NCI-H526 treated with DMSO at 0.1 percent for 48 hours (cell line): ENCODE results near the gene KLK2.
A peak's percentile ranks its signal among the peaks of the same experiment; 100 is the strongest.

Experiments
- DNase-seq: peaks from one replicate; lab custom pipeline; 2025; lab: John Stamatoyannopoulos, UW

KLK2 gene

GRCh38 chr19:50850738-50851137 is 22.5 kb upstream of the KLK2 start:
- no peak for DNase-seq

- no peak for DNase-seq
These were observed 21.6 kb upstream of the KLK2 start for GRCh38 chr19:50851620-50852019.

GRCh38 chr19:50854636-50855410 is 18.4 kb upstream of the KLK2 start, which contains the start of gene KLK3:
Gene KLK3 (plus strand): TSS chr19:50854915. CDS start chr19:50854956, 41 bp downstream.
- DNase-seq: no peak

DNA sequence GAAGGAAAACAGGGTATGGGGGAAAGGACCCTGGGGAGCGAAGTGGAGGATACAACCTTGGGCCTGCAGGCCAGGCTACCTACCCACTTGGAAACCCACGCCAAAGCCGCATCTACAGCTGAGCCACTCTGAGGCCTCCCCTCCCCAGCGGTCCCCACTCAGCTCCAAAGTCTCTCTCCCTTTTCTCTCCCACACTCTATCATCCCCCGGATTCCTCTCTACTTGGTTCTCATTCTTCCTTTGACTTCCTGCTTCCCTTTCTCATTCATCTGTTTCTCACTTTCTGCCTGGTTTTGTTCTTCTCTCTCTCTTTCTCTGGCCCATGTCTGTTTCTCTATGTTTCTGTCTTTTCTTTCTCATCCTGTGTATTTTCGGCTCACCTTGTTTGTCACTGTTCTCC is 15.9 kb upstream of the KLK2 start:
- DNase-seq: no peak

- peak; percentile 11 for DNase-seq
These were observed 14.4 kb upstream of the KLK2 start for GRCh38 chr19:50858886-50859285.

GRCh38 chr19:50859849-50860248 is 13.4 kb upstream of the KLK2 start:
- no peak for DNase-seq

DNA sequence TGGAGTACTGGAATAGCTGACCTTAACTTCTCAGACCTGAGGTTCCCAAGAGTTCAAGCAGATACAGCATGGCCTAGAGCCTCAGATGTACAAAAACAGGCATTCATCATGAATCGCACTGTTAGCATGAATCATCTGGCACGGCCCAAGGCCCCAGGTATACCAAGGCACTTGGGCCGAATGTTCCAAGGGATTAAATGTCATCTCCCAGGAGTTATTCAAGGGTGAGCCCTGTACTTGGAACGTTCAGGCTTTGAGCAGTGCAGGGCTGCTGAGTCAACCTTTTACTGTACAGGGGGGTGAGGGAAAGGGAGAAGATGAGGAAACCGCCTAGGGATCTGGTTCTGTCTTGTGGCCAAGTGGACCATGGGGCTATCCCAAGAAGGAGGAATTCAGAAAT is 12.2 kb upstream of the KLK2 start:
- DNase-seq: no peak

DNA sequence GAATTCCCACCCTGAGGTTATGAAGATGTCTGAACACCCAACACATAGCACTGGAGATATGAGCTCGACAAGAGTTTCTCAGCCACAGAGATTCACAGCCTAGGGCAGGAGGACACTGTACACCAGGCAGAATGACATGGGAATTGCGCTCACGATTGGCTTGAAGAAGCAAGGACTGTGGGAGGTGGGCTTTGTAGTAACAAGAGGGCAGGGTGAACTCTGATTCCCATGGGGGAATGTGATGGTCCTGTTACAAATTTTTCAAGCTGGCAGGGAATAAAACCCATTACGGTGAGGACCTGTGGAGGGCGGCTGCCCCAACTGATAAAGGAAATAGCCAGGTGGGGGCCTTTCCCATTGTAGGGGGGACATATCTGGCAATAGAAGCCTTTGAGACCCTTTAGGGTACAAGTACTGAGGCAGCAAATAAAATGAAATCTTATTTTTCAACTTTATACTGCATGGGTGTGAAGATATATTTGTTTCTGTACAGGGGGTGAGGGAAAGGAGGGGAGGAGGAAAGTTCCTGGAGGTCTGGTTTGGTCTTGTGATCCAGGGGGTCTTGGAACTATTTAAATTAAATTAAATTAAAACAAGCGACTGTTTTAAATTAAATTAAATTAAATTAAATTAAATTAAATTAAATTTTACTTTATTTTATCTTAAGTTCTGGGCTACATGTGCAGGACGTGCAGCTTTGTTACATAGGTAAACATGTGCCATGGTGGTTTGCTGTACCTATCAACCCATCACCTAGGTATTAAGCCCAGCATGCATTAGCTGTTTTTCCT is 11.5 kb upstream of the KLK2 start:
- no peak for DNase-seq

DNA sequence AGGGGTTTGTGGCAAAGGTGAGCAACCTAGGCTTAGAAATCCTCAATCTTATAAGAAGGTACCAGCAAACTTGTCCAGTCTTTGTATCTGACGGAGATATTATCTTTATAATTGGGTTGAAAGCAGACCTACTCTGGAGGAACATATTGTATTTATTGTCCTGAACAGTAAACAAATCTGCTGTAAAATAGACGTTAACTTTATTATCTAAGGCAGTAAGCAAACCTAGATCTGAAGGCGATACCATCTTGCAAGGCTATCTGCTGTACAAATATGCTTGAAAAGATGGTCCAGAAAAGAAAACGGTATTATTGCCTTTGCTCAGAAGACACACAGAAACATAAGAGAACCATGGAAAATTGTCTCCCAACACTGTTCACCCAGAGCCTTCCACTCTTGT is 3.8 kb upstream of the KLK2 start:
- DNase-seq: no peak

DNA sequence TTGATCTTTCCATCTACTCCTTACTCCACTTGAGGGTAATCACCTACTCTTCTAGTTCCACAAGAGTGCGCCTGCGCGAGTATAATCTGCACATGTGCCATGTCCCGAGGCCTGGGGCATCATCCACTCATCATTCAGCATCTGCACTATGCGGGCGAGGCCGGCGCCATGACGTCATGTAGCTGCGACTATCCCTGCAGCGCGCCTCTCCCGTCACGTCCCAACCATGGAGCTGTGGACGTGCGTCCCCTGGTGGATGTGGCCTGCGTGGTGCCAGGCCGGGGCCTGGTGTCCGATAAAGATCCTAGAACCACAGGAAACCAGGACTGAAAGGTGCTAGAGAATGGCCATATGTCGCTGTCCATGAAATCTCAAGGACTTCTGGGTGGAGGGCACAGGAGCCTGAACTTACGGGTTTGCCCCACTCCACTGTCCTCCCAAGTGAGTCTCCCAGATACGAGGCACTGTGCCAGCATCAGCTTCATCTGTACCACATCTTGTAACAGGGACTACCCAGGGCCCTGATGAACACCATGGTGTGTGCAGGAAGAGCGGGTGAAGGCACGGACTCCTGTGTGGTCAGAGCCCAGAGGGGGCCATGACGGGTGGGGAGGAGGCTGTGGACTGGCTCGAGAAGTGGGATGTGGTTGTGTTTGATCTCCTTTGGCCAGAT is 2.7 kb upstream of the KLK2 start:
- peak; percentile 64 for DNase-seq

- DNase-seq: no peak
These were observed 972 bp downstream of the KLK2 start for GRCh38 chr19:50874211-50874610.

DNA sequence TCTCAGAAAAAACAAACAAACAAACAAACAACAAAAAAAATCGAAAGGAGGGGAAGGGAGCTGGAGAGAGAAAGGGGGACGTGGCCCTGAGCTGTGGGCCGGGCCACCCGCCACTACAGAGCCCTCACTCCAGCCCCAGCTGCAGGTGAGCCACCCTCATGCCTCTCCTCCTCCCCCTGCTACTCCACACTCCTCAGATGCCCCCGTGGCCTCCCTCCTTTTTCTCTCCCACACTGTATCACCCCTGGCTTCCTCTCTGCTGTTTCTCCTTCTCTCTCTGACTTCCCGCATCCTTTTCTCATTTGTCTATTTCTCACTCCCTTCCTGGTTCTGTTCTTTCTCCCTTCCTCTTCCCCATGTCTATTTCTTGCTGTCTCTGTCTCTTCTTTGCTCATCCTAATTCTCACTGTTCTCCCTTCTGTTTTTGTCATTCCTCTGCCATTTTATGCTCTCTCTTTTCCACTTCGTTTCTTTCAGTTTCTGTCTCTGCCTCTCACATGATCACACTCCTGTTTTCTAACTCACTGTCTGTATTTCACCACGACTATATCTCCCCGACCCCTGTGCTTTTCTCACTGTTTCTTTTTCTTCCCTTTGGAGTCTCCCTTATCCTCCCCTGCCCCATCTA is 2.7 kb downstream of the KLK2 start:
- DNase-seq: no peak

DNA sequence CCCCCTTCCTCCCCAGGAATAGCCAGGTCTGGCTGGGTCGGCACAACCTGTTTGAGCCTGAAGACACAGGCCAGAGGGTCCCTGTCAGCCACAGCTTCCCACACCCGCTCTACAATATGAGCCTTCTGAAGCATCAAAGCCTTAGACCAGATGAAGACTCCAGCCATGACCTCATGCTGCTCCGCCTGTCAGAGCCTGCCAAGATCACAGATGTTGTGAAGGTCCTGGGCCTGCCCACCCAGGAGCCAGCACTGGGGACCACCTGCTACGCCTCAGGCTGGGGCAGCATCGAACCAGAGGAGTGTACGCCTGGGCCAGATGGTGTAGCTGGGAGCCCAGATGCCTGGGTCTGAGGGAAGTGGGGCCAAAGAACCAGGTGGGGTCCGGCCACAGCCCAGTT is 3.2 kb downstream of the KLK2 start:
- no peak for DNase-seq

GRCh38 chr19:50877338-50877737 is 4.1 kb downstream of the KLK2 start:
- DNase-seq: no peak

- DNase-seq: no peak
These were observed 5.6 kb downstream of the KLK2 start for GRCh38 chr19:50878851-50879250.

- no peak for DNase-seq
These were observed 7.0 kb downstream of the KLK2 start for GRCh38 chr19:50880241-50880640.

DNA sequence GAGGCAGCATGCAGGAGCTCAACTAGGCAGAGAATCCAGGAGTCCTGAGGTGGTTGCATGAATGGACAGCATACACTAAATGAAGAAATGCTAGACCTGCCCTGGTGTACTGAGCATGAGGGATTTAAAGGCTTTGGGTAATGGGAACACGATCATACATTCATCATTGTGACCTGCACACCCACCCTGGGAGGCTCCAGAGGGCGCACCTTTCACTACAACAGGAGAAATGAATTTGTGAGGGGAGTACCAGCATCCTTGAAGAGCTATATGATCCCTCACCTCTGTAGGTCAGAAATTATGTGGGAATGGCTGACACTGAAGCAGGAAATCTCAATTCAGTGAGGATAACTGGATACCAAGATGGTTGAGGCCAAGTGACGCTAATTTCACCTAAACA is 8.9 kb downstream of the KLK2 start:
- DNase-seq: no peak

- DNase-seq: no peak
These were observed 16.4 kb downstream of the KLK2 start for GRCh38 chr19:50889638-50890037.

DNA sequence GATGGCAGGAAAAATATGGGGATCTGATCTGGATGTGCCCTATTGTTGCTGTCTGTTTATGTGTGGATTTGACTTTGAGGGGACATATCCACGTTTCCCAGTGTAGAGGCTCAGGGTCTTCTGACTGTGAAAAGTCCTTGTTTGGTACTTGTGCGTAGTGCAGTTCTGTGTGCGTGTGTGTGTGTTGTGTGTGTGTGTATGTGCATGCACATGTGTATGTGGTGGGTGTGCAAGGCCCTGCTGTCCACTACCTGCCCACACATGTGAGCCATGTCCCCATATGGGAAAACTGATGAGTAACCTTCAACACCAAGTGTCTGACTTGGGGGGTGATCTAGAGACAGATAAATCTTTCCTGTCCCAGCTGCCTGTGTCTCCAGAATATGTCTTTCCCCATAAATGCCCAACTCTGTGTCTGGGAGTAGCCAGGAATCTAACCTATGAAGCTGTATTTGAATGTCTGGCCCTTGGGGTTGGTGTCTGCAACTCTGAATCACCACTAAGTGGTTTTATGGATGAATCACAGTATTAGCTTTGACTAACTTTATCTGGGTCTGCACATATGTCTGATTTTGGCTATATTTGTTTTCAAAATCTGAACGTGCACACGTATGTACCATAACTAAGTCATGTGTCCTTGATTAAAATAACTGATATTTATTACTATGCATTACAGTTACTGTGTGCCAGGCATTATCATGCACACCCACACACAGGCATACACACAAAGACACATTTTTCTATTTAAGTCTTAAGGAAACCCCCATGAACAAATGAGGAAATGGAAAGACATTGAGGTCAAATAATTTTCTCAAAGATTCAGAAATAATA is 17.4 kb downstream of the KLK2 start:
- no peak for DNase-seq

- no peak for DNase-seq
These were observed 18.0 kb downstream of the KLK2 start for GRCh38 chr19:50891253-50891625.

DNA sequence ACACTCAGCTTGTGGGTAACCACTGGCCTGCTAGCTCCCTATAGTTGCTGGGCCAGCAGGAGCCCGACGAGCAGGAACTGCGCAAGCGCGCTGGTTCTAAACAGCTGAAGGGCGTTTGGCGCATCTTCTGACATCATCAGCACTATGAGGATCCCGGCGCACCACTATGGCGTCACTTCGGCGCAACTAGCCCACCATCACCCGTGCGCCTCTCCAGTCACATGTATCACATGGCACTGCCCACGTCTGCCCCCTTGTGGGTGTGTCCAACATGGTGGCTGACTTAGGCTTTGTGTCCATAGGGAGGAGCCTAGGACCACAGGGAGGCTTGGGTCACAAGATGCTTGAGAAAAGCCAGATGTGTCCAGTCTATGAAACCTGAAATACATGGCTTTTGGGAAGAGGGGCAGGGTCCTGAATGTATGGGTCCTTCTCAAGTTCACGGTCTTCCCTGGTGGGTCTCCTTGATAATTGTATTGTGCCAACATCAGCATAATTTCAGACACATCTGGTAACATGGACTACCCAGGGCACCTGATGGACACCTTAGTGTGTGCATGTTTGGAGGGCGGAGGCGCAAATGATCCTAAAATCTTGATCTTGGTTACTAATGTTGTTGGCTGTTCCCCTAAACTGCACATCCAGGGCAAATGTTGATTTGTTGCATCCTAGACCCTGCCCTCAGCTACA is 20.0 kb downstream of the KLK2 start:
- no peak for DNase-seq
